ENCODE data around the gene RPL13. TPM values are rescaled to one million over a fixed set of nuclear protein-coding genes. Genes with fewer than 3 reads are reported as not detected.

Gene RPL13
- total RNA-seq, 4 donors from 2014 or later = 3,143 to 7,972 (median 4,864) TPM

DNA sequence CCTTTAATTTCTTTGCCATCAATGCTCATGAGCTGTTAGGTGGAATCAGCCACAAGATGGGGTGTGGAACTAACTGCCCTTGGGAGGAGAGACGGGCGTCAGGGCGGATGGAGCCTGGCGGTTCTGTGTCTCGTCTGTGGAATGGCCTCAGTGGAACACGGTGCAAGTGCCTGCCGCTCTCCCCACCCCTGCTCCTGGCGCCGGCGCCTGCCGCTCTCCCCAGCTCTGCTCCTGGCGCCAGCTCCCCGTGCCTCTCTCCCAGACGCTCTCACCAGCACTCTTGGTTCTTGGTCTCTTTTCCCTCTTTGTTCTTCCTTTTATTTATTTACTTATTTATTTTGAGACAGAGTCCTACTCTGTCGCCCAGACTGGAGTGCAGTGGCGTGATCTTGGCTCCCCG lies 13.2 kb upstream of the RPL13 start:
- 95 to 96% methylated on average over 14 to 17 of the region's 17 CpGs for WGBS, 2 donors
- intact Hi-C loops (cut with DNase I) = no loop called here
- H3K27ac ChIP-seq = no peak overlapping the region
- H3K27me3 ChIP-seq = no peaks in the 10 kb centered on the region
- no peak overlapping the region for H3K4me3 ChIP-seq
- no peaks in the 10 kb centered on the region for H3K4me1 ChIP-seq
- no peak for DNase-seq
- H3K36me3 ChIP-seq = peaks cover 20 to 96% (median 38%) of the 10 kb centered on the region in 3 donors
- TF ChIP-seq POLR2A (IDR thresholded peaks at IDR 0.05) (no peak), CTCF (IDR thresholded peaks at IDR 0.05) (no peak)
- H3K9me3 ChIP-seq = no peaks in the 10 kb centered on the region

- DNase-seq = no peak
- H3K4me1 ChIP-seq = no peaks in the 10 kb centered on the region
- WGBS, 2 donors = 96 to 100% methylated on average over 4 to 20 of the region's 20 CpGs
- H3K27me3 ChIP-seq = no peaks in the 10 kb centered on the region
- intact Hi-C loops (cut with DNase I) = no loop called here
- no peak overlapping the region for H3K4me3 ChIP-seq
- no peak overlapping the region for H3K27ac ChIP-seq
- H3K36me3 ChIP-seq = peaks cover 20 to 99% (median 43%) of the 10 kb centered on the region in 3 donors
- TF ChIP-seq CTCF (IDR thresholded peaks at IDR 0.05) = no peak
- H3K9me3 ChIP-seq = no peaks in the 10 kb centered on the region
Observed at GRCh38 chr16:89547860-89548259, 12.6 kb upstream of the RPL13 start.

GRCh38 chr16:89548344-89549006 lies 12.0 kb upstream of the RPL13 start:
- H3K9me3 ChIP-seq = no peaks in the 10 kb centered on the region
- no peaks in the 10 kb centered on the region for H3K27me3 ChIP-seq
- no peaks in the 10 kb centered on the region for H3K4me1 ChIP-seq
- intact Hi-C loops (cut with DNase I) = no loop called here
- WGBS, 2 donors = 84 to 87% methylated on average over 24 to 26 of the region's 28 CpGs
- peaks cover 20 to 100% (median 46%) of the 10 kb centered on the region in 3 donors for H3K36me3 ChIP-seq
- DNase-seq = no peak
- H3K27ac ChIP-seq = no peak overlapping the region
- no peak overlapping the region for H3K4me3 ChIP-seq
- no peak for TF ChIP-seq POLR2A (IDR thresholded peaks at IDR 0.05)
- no peak for TF ChIP-seq CTCF (IDR thresholded peaks at IDR 0.05)

GRCh38 chr16:89549007-89549700 lies 11.3 kb upstream of the RPL13 start:
- no peak for TF ChIP-seq POLR2A (IDR thresholded peaks at IDR 0.05)
- TF ChIP-seq CTCF (IDR thresholded peaks at IDR 0.05) = no peak
- Histone ChIP-seq H3K27ac (no peak overlapping the region), H3K9me3 (no peaks in the 10 kb centered on the region), H3K36me3 (peaks cover 22 to 100% (median 46%) of the 10 kb centered on the region in 3 donors), H3K4me3 (no peak overlapping the region), H3K27me3 (no peaks in the 10 kb centered on the region), H3K4me1 (no peaks in the 10 kb centered on the region)
- intact Hi-C loops (cut with DNase I) = no loop called here
- 89 to 91% methylated on average over 10 of the region's 10 CpGs for WGBS, 2 donors
- no peak for DNase-seq

GRCh38 chr16:89550421-89551007 lies 10.0 kb upstream of the RPL13 start:
- Histone ChIP-seq H3K36me3 (peaks cover 30 to 100% (median 43%) of the 10 kb centered on the region in 3 donors), H3K27me3 (no peaks in the 10 kb centered on the region), H3K9me3 (no peaks in the 10 kb centered on the region), H3K27ac (no peak overlapping the region), H3K4me1 (no peaks in the 10 kb centered on the region), H3K4me3 (no peak overlapping the region)
- no peak for DNase-seq
- 78 to 93% methylated on average over 6 to 8 of the region's 22 CpGs for WGBS, 2 donors
- intact Hi-C loops (cut with DNase I) = no loop called here
- TF ChIP-seq CTCF (IDR thresholded peaks at IDR 0.05) (no peak), POLR2A (IDR thresholded peaks at IDR 0.05) (no peak)

Data from esophagus squamous epithelium (tissue), 5 donors.